GM18868 (cell line): ENCODE measurements around the gene DTNB.
A peak's percentile ranks its signal among the peaks of the same experiment; 100 is the strongest.

Experiments used
- ATAC-seq: cut with Tn5 transposase; IDR thresholded peaks from one replicate; pipeline ENCODE4 v1.9.1; 2021; ENCODE audit warnings: mild to moderate bottlenecking, moderate library complexity; ENCODE audit not compliant: unreplicated experiment

Gene DTNB

DNA sequence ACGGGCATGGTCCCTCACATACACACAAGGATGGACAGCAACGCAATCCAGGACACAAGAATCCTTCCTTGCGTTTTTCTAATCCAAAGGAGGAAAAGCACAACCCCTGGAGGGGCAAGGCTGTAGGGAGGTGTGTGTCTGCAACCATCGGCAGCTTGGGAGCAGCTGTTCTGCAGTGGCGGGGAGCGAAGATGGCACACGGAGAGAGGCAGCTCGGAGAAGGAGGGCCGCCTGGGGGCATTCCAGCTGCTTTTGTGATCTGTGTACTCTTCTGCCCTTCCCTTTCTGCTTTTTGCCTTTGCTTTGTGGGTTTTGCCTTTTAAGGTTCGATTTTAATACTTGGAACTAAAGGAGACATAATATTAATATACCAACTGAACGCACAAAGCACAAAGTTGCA, 194.6 kb downstream of the DTNB start:
- no peak for ATAC-seq

DNA sequence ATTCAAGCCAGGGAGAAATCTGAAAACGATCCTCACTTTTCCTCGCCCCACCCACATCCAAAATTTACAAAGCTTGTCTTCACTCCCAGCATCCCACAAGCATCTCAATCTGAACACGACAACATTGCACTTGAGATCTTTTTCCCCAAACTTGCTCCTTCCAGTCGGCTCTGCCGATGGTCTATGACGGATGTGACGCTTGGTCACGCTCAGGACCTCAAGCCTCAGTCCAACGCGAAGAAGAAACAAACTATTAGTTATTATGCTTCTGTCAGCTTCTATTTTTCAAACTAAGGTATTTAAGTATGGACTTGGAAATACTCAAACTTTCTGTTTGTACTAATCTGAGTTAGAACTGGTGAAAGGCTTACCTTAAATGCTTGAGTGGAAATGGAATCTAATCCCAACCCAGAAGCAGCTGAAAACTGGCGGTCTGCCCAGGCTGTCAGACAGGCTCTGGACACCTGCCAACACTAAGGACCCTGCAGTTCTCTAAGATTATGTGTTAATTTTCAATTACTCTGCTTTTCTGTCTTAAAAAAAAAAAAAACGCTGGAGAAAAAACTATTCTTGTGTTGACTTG, 199.5 kb downstream of the DTNB start:
- ATAC-seq = no peak

DNA sequence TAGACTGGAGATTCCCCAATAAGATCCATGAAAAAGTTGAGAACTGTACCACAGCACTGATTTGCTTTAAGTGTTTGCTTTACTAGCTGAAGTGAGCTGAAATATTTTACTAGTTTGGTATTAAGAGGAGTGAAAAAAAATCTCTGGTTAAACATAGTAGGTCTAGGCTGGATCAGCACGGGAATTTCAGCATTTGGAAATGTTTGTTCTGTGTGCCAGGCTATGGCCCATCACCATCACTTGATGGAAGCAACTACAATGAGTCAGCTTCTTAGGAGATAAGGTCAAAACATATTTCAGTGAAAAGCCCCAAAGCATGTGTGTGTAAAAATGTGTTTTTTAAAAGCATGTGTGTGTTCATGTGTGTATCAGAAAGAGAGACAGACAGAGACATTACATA, 200.2 kb downstream of the DTNB start:
- no peak for ATAC-seq

DNA sequence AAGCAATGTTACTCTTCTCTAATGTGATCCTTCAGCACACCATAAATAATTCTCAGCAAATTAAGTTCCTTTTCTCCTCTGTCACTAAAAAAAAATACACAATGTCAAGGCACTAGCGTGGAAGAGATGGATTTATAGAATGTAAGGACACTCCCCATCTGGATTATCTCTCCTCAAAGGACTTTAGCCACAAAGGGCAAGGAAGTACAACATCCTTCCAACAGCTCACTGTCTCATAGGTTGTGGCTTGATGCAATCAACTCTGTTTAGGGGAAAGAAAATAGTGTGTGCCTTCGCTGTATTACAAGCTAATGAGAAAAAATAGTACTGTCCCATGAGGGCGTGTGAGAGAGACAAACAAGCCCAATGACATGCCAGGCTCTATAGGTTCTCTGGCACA, 202.6 kb downstream of the DTNB start:
- ATAC-seq = no peak

DNA sequence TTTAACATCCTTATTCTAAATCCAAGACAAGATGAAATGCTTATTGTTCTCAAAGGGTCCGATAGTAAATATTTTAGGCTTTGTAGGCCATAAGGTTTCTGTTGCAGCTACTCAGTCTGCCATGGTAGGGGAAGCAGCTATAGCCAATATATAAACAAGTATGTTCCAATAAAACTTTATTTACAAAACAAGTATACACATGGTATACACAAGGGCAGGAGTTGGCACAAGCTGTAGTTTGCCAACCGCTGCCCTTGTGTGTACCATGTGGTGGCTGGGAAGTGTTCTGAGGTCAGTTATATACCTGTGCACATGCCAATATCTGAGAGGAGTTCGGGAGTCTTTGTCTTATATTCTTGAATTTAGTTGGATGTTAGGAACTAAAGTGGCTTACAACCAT, 205.6 kb downstream of the DTNB start:
- no peak for ATAC-seq

DNA sequence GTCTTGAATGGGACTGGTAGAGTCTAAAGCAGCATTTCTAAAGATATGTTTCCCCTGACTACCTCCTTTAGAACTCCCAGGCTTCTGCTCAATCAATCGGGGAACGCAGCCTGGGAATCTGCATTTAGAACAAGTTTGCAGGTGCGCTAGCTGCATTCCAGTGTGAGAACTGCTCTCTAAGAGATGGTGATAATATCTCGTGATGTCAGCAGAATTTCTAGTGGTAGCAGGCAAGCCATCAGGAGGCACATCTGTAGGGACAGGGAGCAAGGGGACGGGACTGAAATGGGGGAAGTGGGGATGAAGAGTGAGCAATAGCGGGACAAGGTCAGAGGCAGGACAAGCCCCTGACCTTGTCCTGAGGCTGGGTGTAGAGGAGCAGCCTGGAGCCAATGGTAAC, 211.4 kb downstream of the DTNB start:
- no peak for ATAC-seq

DNA sequence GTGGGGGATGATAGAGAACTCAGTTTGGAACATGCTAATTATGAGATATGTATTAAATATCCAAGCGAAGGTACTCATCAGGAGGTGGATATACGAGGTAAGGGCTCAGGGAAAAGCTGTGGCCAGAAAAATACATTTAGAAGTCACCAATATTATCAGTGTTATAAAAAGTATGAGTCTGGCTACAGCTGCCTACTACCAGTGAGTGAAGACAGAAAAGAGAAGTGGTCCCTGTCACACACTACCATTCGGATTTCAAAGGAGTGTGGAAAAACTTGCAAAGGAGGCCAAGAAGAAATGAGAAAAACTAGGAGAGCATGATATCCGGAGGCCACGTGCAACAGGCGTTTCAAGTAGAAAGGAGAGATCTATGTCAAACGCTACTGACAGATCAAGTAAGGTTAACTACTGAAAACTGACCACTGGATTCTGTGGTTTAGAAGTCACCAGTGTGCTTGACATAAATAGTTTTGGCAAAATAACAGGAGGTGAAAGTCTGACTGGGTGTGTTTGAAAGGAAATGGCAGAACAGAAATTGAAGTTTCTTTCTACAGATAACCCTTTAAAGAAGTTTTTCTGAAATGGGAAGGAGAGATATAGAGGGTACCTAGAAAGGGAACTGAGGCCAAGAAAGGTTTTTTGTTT, 213.0 kb downstream of the DTNB start:
- no peak for ATAC-seq

DNA sequence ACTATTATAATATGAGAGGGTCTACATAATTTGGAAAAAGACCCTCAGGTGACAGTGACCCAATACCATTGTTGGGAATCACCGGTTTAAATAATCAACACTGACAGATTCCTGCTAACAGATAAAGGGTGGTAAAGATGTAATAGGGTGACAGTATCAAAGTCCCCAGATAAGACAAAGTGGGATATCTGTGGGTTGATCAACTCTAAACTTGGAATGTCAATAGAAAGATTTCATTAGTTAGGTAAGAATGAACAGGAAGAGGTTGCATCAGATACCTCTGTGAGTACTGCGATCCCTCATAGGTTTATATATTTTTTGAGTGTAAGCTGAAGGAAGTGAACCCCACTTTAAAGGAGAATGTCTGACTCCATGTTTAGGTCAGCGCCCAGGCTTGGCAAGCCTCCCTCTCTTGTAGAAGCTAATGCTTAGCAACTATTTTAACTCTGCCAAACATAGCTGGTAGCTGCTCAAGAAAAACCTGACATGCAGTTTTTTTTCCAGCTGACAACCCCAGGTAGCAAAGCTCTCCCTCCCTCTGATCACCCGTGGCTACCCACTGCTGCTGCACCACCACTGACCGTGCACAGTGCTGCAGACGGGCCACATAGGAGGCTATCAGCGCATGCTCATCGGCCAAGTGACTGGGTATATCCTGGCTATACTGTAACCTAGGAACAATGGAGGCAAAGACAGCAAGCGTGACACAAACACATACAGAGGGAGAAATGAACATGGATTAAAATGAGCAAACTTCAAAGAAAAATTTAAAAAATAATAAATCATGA, 218.4 kb downstream of the DTNB start:
- no peak for ATAC-seq

DNA sequence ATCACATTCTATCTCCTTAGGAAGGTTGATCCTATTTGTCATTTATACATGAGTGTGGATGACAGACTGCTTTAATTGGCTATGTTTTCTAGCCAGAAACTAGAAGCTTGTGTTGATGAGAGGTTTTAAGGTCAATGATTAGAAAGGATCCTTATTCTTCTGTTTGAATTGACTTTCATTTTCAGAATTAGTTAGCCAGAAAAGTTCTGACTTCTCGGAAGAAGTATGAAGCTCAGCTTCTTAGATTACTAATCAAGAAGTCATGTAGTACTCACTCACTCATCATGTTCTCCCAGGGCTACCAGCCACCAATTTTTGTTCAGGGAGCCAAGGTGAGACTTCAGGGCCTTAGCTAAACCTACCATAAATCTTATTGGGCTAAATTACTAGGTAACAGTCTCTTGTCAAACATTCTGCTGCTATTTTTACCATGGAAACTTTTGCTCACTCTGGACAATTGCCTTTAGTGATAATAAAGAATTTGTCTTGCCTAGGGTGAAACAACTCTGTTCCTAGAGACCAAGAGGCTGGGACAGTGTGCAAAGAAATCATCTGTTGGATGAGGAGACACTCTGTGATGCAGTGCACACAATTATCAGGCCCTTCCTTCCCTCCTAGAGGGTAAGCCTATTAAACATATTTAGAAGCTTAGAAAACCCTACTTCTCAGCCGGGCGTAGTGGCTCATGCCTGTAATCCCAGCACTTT, 220.0 kb downstream of the DTNB start:
- peak; percentile 88 for ATAC-seq

DNA sequence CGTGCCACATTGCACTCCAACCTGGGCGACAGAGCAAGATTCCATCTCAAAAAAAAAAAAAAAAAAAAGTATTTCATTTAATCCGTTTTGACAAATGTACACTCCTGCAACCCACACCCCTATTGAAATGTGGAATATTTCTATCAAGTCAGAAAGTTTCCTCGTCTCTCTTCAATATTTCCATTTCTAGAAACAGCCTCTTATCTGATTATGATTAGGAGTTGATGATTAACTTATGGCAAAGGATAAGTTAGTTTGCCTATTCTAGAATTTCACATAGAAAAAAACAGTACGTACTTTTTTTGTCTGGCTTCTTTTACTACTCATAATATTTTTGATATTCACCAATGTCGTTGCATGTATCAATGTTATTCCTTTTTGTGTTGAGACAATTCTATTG, 224.6 kb downstream of the DTNB start:
- ATAC-seq = no peak

DNA sequence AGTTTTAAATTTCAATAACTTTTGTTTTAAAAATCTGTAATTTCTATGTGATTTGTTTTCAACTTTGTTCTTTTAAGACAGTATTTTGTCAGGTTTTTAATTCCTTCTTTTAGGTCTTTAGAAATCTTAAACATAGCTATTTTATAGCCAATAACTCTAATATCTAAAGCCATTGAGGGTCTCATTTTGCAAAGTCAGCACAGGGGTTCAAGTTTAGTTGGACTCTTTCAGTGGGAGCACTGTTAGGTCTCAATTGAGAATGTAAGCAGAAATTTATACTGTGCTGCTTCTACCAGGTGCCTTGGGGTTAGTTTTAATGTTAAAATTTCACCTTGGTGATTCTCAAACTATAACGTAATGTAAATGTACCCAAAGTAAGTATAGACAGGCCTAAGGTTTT, 226.4 kb downstream of the DTNB start:
- no peak for ATAC-seq

DNA sequence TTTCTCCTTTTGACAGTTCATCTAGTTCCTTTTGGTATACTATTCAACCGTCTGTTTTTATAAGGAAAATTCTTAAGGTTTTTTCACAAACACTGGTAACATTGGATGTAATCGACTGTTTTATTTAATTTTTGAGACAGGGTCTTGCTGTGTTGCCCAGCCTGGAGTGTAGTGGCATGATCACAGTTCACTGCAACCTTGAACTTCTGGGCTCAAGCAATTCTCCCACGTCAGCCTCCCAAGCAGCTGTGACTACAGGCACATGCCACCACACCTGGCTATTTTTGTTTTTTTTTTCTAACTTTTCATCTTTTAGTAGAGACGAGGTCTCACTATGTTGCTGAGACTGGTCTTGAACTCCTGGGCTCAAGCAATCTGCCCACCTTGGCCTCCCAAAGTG, 227.3 kb downstream of the DTNB start:
- ATAC-seq = no peak

DNA sequence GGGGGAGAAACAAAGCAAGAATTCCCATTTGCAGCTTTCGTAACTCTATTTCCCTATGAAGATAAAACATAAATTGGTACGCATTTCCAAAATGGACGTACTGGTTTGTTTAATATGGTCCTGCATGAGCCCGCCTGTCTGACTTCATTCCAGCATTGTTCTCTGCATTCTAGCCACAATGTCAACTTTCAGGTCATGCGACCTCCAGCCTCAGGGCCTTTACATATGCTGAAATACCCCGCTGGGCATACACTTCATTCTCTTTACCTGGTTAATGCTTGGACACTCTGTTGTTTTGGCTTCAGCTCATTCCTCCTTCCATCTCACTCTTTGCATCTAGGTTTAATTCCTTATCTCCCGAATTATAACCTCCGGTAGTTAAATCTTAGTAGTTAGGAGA, 227.9 kb downstream of the DTNB start:
- ATAC-seq = no peak

DNA sequence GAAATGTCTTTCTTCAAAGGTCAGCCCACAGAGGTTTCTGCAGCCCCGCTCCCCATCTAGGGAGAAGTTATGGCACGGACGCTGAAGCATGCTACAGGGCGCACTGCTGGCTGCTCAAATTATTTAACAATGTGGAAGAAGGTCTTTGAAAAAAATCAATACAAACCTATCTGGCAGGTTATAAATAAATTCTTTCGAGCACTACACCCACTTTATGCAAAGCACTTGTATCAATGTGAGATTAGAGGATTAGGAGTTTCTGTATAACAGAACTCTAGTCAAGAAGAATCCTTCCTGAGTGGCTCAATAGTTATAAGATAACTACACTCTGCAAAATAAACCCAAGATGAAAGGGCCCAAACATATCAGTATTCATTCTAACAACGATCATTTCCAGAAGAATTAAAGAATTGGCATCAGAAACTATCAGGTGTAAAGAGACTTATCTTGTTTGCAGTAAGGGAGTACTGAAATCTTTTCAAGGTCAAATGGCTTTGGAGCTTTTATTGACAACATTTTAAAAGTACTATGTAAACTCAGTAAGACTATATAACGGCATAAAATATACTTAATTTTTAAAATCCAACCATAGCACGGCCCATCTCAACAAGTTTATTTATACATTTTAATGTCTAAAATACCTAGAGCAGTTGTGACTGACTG, 228.6 kb downstream of the DTNB start:
- ATAC-seq = no peak

DNA sequence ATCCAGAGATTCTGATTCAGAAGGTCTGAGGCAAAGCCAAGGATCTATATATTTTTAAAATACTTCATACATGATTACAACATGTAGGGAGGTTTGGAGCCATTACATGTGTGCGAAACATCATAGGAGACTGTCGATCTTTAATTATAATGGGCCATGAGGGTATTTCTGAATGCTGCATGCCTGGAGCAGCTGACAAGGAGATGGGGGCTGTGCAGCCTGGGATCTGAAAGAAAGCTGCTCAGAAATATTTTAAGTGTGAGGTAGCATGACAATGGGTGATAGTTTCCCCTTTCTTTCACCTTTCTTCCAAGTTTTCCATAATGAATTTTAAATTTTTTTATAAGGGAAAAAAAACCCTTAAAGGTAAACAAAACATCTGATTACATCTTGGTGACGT, 229.6 kb downstream of the DTNB start:
- no peak for ATAC-seq

DNA sequence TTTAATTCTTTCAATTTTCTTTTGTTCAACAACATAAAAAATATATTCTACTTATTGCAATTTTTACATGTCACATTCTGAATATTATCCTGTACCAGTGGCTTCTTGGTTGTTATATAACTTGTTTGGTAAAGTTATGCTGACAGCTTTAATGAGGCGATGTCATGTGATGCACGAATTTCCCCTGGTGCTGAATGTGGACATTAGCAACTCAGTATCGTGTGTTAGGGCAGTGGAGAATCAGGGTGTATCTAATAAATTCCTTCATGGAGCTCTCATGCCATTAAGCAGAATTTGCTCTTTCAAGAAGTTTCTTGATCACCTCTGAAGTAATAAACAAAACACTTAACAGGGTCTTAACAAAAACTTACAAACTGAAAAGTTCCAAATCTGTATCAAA, 232.0 kb downstream of the DTNB start:
- ATAC-seq = no peak

DNA sequence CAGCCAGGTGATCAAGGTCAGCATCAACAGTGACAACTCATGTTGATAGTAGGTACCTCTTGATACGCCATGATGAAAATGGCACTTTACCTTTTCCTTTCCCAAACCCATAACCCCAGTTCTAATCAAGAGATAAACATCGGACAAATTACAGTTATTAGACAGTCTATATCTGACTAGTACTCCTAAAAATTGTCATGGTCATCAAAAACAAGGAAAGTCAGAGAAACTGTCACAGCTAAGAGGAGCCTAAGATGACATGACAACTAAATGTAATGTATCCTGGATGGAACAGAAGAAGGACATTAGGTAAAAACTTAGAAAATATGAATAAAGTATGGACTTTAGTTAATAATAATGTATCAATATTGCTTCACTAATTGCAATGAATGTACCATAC, 234.6 kb downstream of the DTNB start:
- ATAC-seq = no peak

DNA sequence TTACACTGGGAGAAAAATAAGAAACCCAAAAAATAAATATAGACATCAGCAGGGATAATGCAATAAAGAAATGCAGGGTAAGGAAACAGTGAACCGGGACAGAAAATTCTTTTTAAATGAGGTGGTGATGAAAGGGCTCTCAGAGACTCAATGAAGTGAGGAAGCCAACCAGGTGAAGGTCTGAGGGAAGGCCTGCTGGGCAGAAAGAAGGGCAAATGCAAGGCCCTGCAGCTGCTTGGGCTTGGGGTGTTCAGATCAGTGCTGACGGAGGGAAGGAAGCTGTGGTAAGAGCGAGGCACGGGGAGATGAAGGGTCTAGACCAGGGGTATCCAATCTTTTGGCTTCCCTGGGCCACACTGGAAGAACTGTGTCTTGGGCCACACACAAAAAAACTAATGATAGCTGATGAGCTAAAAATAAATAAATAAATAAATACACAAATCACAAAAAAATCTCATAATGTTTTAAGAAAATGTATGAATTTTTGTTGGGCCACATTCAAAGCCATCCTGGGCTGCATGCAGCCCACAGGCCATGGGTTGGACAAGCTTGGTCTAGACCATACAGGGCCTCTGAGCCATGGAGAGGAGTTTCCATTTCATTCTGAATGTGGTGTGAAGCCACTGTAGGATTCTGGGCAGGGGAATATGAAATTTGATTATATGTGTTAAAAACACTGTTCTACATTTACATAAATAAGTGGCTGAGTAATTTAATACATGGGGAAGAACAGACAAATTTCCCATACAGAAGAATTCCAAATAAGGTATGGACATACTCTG, 235.3 kb downstream of the DTNB start:
- no peak for ATAC-seq

DNA sequence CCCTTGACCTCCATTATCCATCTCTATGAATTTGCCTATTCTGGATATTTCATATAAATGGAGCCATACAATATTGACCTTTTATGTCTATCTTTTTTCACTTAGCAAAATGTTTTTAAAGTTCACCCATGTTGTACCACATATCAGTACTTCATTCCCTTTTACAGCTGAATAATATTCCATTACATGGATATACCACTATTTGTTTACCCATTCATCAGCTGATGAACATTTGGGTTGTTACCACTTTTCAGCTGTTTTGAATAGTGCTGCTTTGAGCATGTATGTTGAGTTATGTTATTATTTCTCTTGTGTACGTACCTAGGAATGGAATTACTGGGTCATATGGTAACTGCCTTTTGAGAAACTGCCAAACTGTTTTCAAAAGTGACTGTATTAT, 238.0 kb downstream of the DTNB start:
- no peak for ATAC-seq

DNA sequence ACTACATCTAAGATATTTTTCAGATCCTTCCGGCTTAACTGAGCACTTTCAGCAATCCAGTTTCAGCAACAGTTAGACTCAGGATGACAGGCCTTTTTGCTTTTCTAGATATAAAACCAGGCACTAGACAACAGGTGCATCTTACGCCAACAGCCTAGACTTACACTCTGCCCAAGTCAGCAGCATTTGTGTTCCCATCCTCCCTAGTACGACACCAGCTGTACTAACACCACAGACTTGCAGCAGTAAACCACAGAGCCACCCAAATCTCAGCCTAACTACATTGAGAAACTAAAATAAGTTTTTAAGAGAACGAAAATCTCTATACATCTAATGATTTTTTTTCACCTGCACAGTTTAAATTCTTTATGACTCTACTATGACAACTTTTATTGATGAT, 241.8 kb downstream of the DTNB start:
- peak; percentile 62 for ATAC-seq

DNA sequence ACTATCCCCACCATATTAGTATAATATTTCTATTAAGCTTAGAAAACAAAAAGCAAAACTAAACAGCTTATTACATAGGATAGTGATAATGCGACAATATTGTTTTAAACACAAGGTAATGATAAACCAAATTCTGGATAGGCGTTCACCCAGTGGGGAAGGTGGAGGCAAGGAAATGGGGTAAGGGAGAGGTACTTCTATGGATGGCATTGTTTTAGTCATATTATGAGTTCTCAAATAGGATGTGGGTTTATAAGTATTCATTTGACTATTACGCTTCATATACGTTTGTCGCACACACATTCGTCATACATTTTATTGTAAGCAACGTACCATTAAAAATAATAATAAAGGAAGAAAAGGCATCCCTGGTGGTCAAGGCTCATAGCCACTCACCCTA, 242.8 kb downstream of the DTNB start:
- ATAC-seq = no peak
